BLaER1 (cell line): ENCODE results near the gene NRIP2.

Experiments used
- H3K27ac ChIP-seq: shearing (Covaris generic); formaldehyde crosslinking; 2 replicates; pipeline ENCODE4 v1.8.1; 2022
- H3K27me3 ChIP-seq: shearing (Covaris generic); formaldehyde crosslinking; 2 replicates; pipeline ENCODE4 v1.8.1; 2022
- H3K36me3 ChIP-seq: shearing (Covaris generic); formaldehyde crosslinking; 2 replicates; pipeline ENCODE4 v1.8.1; 2022
- H3K4me1 ChIP-seq: shearing (Covaris generic); formaldehyde crosslinking; 2 replicates; pipeline ENCODE4 v1.8.1; 2022
- H3K4me2 ChIP-seq: shearing (Covaris generic); formaldehyde crosslinking; 2 replicates; pipeline ENCODE4 v1.8.1; 2022
- H3K4me3 ChIP-seq: shearing (Covaris generic); formaldehyde crosslinking; 2 replicates; pipeline ENCODE4 v1.8.1; 2022
- H3K9ac ChIP-seq: shearing (Covaris generic); formaldehyde crosslinking; 2 replicates; pipeline ENCODE4 v1.8.1; 2022
- H3K9me3 ChIP-seq: shearing (Covaris generic); formaldehyde crosslinking; 2 replicates; pipeline ENCODE4 v1.8.1; 2022
- H4K20me1 ChIP-seq: shearing (Covaris generic); formaldehyde crosslinking; 2 replicates; pipeline ENCODE4 v1.8.1; 2022
- Cebpa-rat ChIP-seq: shearing (Covaris generic); IDR thresholded peaks from 2 replicates; pipeline ENCODE4 v1.8.1; 2022

NRIP2 gene

GRCh38 chr12:2783936-2784600 lies 50.8 kb downstream of the NRIP2 start:
- no peaks in the 10 kb centered on the region for H3K27me3 ChIP-seq
- peak overlapping the region; percentile 65 for H3K4me2 ChIP-seq
- peaks cover 9% of the 10 kb centered on the region; the same call in 1 of the 2 replicates for H3K4me1 ChIP-seq
- H3K9me3 ChIP-seq: no peaks in the 10 kb centered on the region
- no peak overlapping the region for H3K27ac ChIP-seq
- TF ChIP-seq Cebpa-rat: no peak
- peaks cover 17% of the 10 kb centered on the region; the same call in 1 of the 2 replicates for H4K20me1 ChIP-seq
- no peak overlapping the region for H3K4me3 ChIP-seq
- H3K36me3 ChIP-seq: no peaks in the 10 kb centered on the region
- no peak overlapping the region for H3K9ac ChIP-seq

GRCh38 chr12:2779281-2779680 lies 55.6 kb downstream of the NRIP2 start:
- no peak for TF ChIP-seq Cebpa-rat
- Histone ChIP-seq H3K27me3 (no peaks in the 10 kb centered on the region), H3K27ac (no peak overlapping the region), H3K4me1 (peaks cover 8% of the 10 kb centered on the region; the same call in 1 of the 2 replicates), H3K9me3 (no peaks in the 10 kb centered on the region), H3K36me3 (no peaks in the 10 kb centered on the region), H3K4me2 (no peak overlapping the region), H3K9ac (no peak overlapping the region), H3K4me3 (no peak overlapping the region), H4K20me1 (peaks cover 10% of the 10 kb centered on the region; the same call in 1 of the 2 replicates)

GRCh38 chr12:2776129-2776806 lies 58.6 kb downstream of the NRIP2 start:
- H3K9ac ChIP-seq: no peak overlapping the region
- no peak overlapping the region for H3K4me2 ChIP-seq
- H3K4me1 ChIP-seq: no peaks in the 10 kb centered on the region
- no peak for TF ChIP-seq Cebpa-rat
- no peaks in the 10 kb centered on the region for H3K27me3 ChIP-seq
- no peaks in the 10 kb centered on the region for H4K20me1 ChIP-seq
- H3K27ac ChIP-seq: no peak overlapping the region
- H3K4me3 ChIP-seq: no peak overlapping the region
- H3K36me3 ChIP-seq: no peaks in the 10 kb centered on the region
- no peaks in the 10 kb centered on the region for H3K9me3 ChIP-seq

GRCh38 chr12:2775431-2775830 lies 59.4 kb downstream of the NRIP2 start:
- no peak overlapping the region for H3K27ac ChIP-seq

More at GRCh38 chr12:2775431-2775830, 59.4 kb downstream of the NRIP2 start:
- H3K36me3 ChIP-seq: no peaks in the 10 kb centered on the region
- no peak overlapping the region for H3K9ac ChIP-seq
- no peaks in the 10 kb centered on the region for H3K9me3 ChIP-seq
- no peak overlapping the region for H3K4me3 ChIP-seq
- TF ChIP-seq Cebpa-rat: no peak
- H3K4me1 ChIP-seq: no peaks in the 10 kb centered on the region
- no peaks in the 10 kb centered on the region for H3K27me3 ChIP-seq
- no peaks in the 10 kb centered on the region for H4K20me1 ChIP-seq
- no peak overlapping the region for H3K4me2 ChIP-seq
